Astrocyte of the spinal cord (primary cell): Measurements from ENCODE around the gene ZNF221.

Experiments used
- DNase-seq: peaks from one replicate; pipeline ENCODE4 v3.0.0; 2011; ENCODE audit warnings: low read depth, low spot score
- H3K4me3 ChIP-seq: 2 replicates; pipeline ENCODE4 v1.5.1; 2011; ENCODE audit warnings: low read depth, mild to moderate bottlenecking, low read length, moderate library complexity
- in situ Hi-C: cut with HindIII; loops from 2 replicates; pipeline ENCODE4 v1.10.0; 2017; ENCODE audit warnings: low sequenced_read_pairs
- TF ChIP-seq, protein P1 (sequence below): IDR thresholded peaks from 2 replicates; pipeline ENCODE4 v1.5.1; 2012; ENCODE audit warnings: low read depth, mild to moderate bottlenecking, low read length, inconsistent platforms

ZNF221 gene

DNA sequence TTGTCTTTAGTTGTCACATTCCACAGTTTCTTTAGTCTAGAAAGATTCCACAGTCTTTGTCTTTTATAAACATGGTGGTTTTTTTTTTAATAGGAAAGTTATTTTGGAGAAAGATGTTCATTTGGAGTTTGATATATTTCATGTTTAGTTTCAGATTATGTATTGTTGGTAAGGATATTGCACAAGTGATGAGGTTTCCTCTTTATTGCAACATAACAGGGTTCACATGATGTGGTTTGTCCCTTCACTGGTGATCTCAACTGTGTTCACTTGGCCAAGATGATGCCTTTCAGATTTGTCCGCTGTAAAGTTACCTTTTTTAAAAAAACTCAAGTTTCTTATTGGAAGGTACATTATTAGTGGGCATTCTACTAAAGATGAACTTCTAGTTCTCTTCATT lies 54.9 kb downstream of the ZNF221 start:
- H3K4me3 ChIP-seq, result no peak overlapping the region
- no peak for DNase-seq
- in situ Hi-C loops, result no loop called here
- TF ChIP-seq, protein P1, sequence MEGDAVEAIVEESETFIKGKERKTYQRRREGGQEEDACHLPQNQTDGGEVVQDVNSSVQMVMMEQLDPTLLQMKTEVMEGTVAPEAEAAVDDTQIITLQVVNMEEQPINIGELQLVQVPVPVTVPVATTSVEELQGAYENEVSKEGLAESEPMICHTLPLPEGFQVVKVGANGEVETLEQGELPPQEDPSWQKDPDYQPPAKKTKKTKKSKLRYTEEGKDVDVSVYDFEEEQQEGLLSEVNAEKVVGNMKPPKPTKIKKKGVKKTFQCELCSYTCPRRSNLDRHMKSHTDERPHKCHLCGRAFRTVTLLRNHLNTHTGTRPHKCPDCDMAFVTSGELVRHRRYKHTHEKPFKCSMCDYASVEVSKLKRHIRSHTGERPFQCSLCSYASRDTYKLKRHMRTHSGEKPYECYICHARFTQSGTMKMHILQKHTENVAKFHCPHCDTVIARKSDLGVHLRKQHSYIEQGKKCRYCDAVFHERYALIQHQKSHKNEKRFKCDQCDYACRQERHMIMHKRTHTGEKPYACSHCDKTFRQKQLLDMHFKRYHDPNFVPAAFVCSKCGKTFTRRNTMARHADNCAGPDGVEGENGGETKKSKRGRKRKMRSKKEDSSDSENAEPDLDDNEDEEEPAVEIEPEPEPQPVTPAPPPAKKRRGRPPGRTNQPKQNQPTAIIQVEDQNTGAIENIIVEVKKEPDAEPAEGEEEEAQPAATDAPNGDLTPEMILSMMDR, result no peak

DNA sequence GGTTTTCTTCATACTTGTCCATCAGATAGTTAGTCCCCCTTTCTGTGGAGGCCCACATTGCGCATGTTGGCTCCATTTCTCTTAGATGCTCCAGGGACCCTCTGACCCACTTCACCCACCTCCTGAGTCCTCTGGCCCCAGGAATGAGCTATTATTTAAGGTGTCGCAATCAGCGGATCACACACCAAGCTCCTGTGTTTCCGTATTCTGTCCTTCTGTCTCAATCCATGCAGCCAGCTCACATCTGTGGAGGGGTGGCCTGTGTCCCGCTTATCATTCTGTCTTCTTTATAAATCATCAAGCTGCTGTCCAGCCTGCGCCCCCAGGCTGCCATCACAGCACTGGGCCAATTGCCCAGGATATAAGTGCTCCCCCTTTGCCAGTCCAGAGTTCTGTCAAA lies 56.4 kb downstream of the ZNF221 start:
- no peak for DNase-seq
- in situ Hi-C loops, result no loop called here
- H3K4me3 ChIP-seq, result no peak overlapping the region
- TF ChIP-seq, protein P1, result no peak

DNA sequence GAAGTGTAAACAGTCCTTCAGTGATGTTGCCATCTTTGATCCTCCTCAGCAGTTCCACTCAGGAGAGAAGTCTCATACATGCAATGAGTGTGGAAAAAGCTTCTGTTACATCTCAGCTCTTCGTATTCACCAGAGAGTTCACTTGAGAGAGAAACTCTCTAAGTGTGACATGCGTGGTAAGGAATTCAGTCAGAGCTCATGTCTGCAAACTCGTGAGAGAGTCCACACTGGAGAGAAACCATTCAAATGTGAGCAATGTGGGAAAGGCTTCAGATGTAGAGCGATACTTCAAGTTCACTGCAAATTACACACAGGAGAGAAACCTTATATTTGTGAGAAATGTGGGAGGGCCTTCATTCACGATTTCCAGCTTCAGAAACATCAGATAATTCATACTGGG lies 59.4 kb downstream of the ZNF221 start:
- H3K4me3 ChIP-seq, result no peak overlapping the region
- TF ChIP-seq, protein P1, result no peak
- in situ Hi-C loops, result no loop called here
- no peak for DNase-seq
